IMR-90 (cell line): ENCODE results near the gene CERS1. TPM values are rescaled to one million over a fixed set of nuclear protein-coding genes. Genes with fewer than 3 reads are reported as not detected.

Source experiments
- ATAC-seq: fragments of 200-7000 bp; cut with Tn5 transposase; 2 replicates; pipeline ENCODE4 v1.9.1; 2020; ENCODE audit warnings: low read depth, mild to moderate bottlenecking, moderate library complexity
- BruUV-seq: library from RNA; stranded (reverse); fragments of 400-500 nt; replicated peaks from 2 replicates; lab custom pipeline; 2021; lab: Mats Ljungman, UMichigan
- CTCF ChIA-PET: fragments of 300-600 bp; formaldehyde crosslinking; extraction: SDS; loops from one replicate; lab custom pipeline; 2021; ENCODE audit warnings: antibody characterized with exemption; lab: Yijun Ruan, JAX
- POLR2A ChIA-PET: fragments of 300-600 bp; sonication (Branson Sonifier 250); formaldehyde crosslinking; loops from one replicate; lab custom pipeline; 2022; ENCODE audit warnings: antibody characterized with exemption; ENCODE audit not compliant: unreplicated experiment; lab: Charles Lee
- DNase-seq: peaks from one replicate; pipeline ENCODE4 v3.0.0; 2013
- H2AFZ ChIP-seq: replicated peaks from 2 replicates; pipeline ENCODE3; 2013; ENCODE audit warnings: low read length, mild to moderate bottlenecking; ENCODE audit not compliant: poor library complexity
- H2AK5ac ChIP-seq: 2 replicates; pipeline ENCODE4 v1.6.1; 2013; ENCODE audit warnings: low read depth, low read length, inconsistent platforms
- H2AK9ac ChIP-seq: replicated peaks from 2 replicates; pipeline ENCODE3; 2013; ENCODE audit warnings: mild to moderate bottlenecking, low read depth, low read length, moderate library complexity; ENCODE audit not compliant: poor library complexity
- H2BK120ac ChIP-seq: 2 replicates; pipeline ENCODE4 v1.6.1; 2013; ENCODE audit warnings: low read depth, low read length, inconsistent platforms
- H2BK15ac ChIP-seq: 3 replicates; pipeline ENCODE4 v1.6.1; 2013; ENCODE audit warnings: low read depth, low read length, inconsistent platforms
- H2BK20ac ChIP-seq: 2 replicates; pipeline ENCODE4 v1.6.1; 2013; ENCODE audit warnings: low read depth, mild to moderate bottlenecking, inconsistent platforms, low read length, moderate library complexity
- H2BK5ac ChIP-seq: 2 replicates; pipeline ENCODE4 v1.6.1; 2013; ENCODE audit warnings: mild to moderate bottlenecking, low read depth, low read length, inconsistent platforms; ENCODE audit not compliant: poor library complexity, severe bottlenecking
- H3K14ac ChIP-seq: replicated peaks from 2 replicates; pipeline ENCODE4 v1.6.1; 2013; ENCODE audit warnings: low read depth, low read length, inconsistent platforms
- H3K18ac ChIP-seq: 2 replicates; pipeline ENCODE4 v1.6.1; 2013; ENCODE audit warnings: low read depth, low read length, control low read depth
- H3K23ac ChIP-seq: 2 replicates; pipeline ENCODE4 v1.6.1; 2013; ENCODE audit warnings: low read depth, low read length, inconsistent platforms
- H3K27ac ChIP-seq: 2 replicates; pipeline ENCODE4 v1.5.1; 2013; ENCODE audit warnings: mild to moderate bottlenecking, control low read depth, low read length; ENCODE audit not compliant: insufficient read depth
- H3K27me3 ChIP-seq: 2 replicates; pipeline ENCODE4 v1.6.1; 2013; ENCODE audit warnings: low read length; ENCODE audit not compliant: control insufficient read depth, insufficient read depth
- H3K36me3 ChIP-seq: 2 replicates; pipeline ENCODE4 v1.6.1; 2013; ENCODE audit warnings: low read length, mixed read lengths; ENCODE audit not compliant: control insufficient read depth, insufficient read depth
- H3K4ac ChIP-seq: 2 replicates; pipeline ENCODE4 v1.6.1; 2013; ENCODE audit warnings: low read depth, low read length, inconsistent platforms
- H3K4me1 ChIP-seq: 2 replicates; pipeline ENCODE4 v1.6.1; 2013; ENCODE audit warnings: low read length, mixed read lengths; ENCODE audit not compliant: control insufficient read depth, insufficient read depth
- H3K4me2 ChIP-seq: 2 replicates; pipeline ENCODE4 v1.6.1; 2013; ENCODE audit warnings: low read depth, mild to moderate bottlenecking, control low read depth, low read length, moderate library complexity
- H3K4me3 ChIP-seq: 2 replicates; pipeline ENCODE4 v1.5.1; 2013; ENCODE audit warnings: low read depth, mild to moderate bottlenecking, control low read depth, low read length, moderate library complexity; ENCODE audit not compliant: insufficient read depth
- H3K56ac ChIP-seq: 2 replicates; pipeline ENCODE4 v1.6.1; 2013; ENCODE audit warnings: low read length, inconsistent platforms; ENCODE audit not compliant: insufficient read depth; ENCODE audit errors: extremely low read depth
- H3K79me1 ChIP-seq, 2 experiments: 2 replicates each; pipeline ENCODE4 v1.6.1; 2013; ENCODE audit warnings: low read length in 2 of 2, inconsistent platforms in 1 of 2, low read depth in 1 of 2
- H3K9ac ChIP-seq: 2 replicates; pipeline ENCODE4 v1.6.1; 2013; ENCODE audit warnings: low read depth, low read length, control low read depth
- H3K9me1 ChIP-seq: 2 replicates; pipeline ENCODE4 v1.6.1; 2013; ENCODE audit warnings: low read length, inconsistent platforms; ENCODE audit not compliant: insufficient read depth
- H3K9me3 ChIP-seq: 2 replicates; pipeline ENCODE4 v1.6.1; 2013; ENCODE audit warnings: low read length; ENCODE audit not compliant: control insufficient read depth, insufficient read depth
- H4K20me1 ChIP-seq: 2 replicates; pipeline ENCODE4 v1.6.1; 2013; ENCODE audit warnings: low read length, inconsistent platforms; ENCODE audit not compliant: insufficient read depth
- H4K5ac ChIP-seq: 2 replicates; pipeline ENCODE4 v1.6.1; 2013; ENCODE audit warnings: mild to moderate bottlenecking, low read depth, low read length, control low read depth
- H4K8ac ChIP-seq, 2 experiments: 2 replicates each; pipeline ENCODE4 v1.6.1; 2013; ENCODE audit warnings: low read depth in 2 of 2, low read length in 2 of 2, control low read depth in 1 of 2, inconsistent platforms in 1 of 2
- H4K91ac ChIP-seq: 2 replicates; pipeline ENCODE4 v1.6.1; 2013; ENCODE audit warnings: low read depth, low read length, inconsistent platforms; ENCODE audit not compliant: insufficient read depth
- MAZ ChIP-seq: IDR thresholded peaks from 2 replicates; pipeline ENCODE4 v1.6.1; 2012; ENCODE audit warnings: low read depth, mild to moderate bottlenecking, low read length, improper control_type of control experiment, moderate library complexity, borderline replicate concordance
- MXI1 ChIP-seq: IDR thresholded peaks from 2 replicates; pipeline ENCODE4 v1.6.1; 2012; ENCODE audit warnings: low read depth, mild to moderate bottlenecking, low read length, moderate library complexity, borderline replicate concordance
- RAD21 ChIP-seq: IDR thresholded peaks from 2 replicates; pipeline ENCODE4 v1.6.1; 2012; ENCODE audit warnings: low read length, improper control_type of control experiment
- SMC3 ChIP-seq: fragments of 150-350 bp; IDR thresholded peaks from 2 replicates; pipeline ENCODE4 v1.6.1; 2016; ENCODE audit warnings: low read depth, mild to moderate bottlenecking, antibody characterized with exemption, low read length, moderate library complexity
- WGBS, 2 experiments: methylation state at CpG; one replicate each; pipeline versions ENCODE4 v1.1.5 to v1.1.7; 2013; ENCODE audit warnings: missing lambda C conversion rate in 2 of 2; ENCODE audit not compliant: insufficient read length in 1 of 2; ENCODE audit errors: extremely low coverage in 2 of 2; 5-methylcytosine and 5-hydroxymethylcytosine counted together
- dilution Hi-C: fragments of 300-500 bp; cut with HindIII; formaldehyde crosslinking; loops from one replicate; pipeline ENCODE4 v1.14.3; 2018; ENCODE audit warnings: low sequenced_read_pairs; ENCODE audit not compliant: unreplicated experiment
- in situ Hi-C: fragments of 300-500 bp; cut with MboI; formaldehyde crosslinking; loops from 3 replicates; pipeline ENCODE4 v1.14.3; 2019; ENCODE audit warnings: low sequenced_read_pairs, inconsistent platforms, mixed read lengths
- intact Hi-C: fragments of 100-400 bp; cut with micrococcal nuclease; formaldehyde crosslinking; loops from 2 replicates; pipeline ENCODE4 v1.10.0; 2022
- polyA plus RNA-seq, 3 experiments: library from polyadenylated mRNA; depleted of rRNA; stranded (reverse); fragments of >200 nt; gene quantifications; 2 replicates each; pipeline ENCODE4 v1.2.3, GENCODE V29; 2012; ENCODE audit warnings: low replicate concordance in 1 of 3
- total RNA-seq: library from RNA; depleted of rRNA; stranded (reverse); fragments of >200 nt; gene quantifications from 2 replicates; pipeline ENCODE4 v1.2.3, GENCODE V29; 2012
- TF ChIP-seq, protein P1 (sequence below): fragments of 150-350 bp; IDR thresholded peaks from 2 replicates; pipeline ENCODE4 v1.6.1; 2017; ENCODE audit warnings: mild to moderate bottlenecking, antibody characterized with exemption, low read length, low read depth

CERS1 gene
- total and polyA plus RNA-seq, 2 of the 4 experiments (the other 2 are of a cell fraction): 0.90 to 4.3 TPM

- Histone ChIP-seq H2BK15ac (peak overlapping the region; percentile 56; the same call in 2 of the 3 replicates), H3K9ac (peak overlapping the region; percentile 92), H2BK20ac (no peak overlapping the region), H3K4me2 (peak overlapping the region; percentile 91), H4K5ac (peak overlapping the region; percentile 54), H3K4me3 (peak overlapping the region; percentile 73), H3K14ac (peak overlapping the region; percentile 98), H3K4me1 (peaks cover 6% of the 10 kb centered on the region), H2AK9ac (peak overlapping the region; percentile 99), H3K9me1 (peaks cover 10% of the 10 kb centered on the region), H3K23ac (peak overlapping the region; percentile 98), H4K91ac (peak overlapping the region; percentile 85), H2AK5ac (peak overlapping the region; percentile 96), H3K79me1 (peaks cover 13 to 43% of the 10 kb centered on the region in 2 experiments), H3K27me3 (no peaks in the 10 kb centered on the region), H3K56ac (peak overlapping the region; percentile 90), H2AFZ (peak overlapping the region; percentile 92), H2BK5ac (peak overlapping the region; percentile 73), H2BK120ac (peak overlapping the region; percentile 48), H3K27ac (peak overlapping the region; percentile 74), H4K8ac (peak overlapping the region; percentile 75 to 91), H3K9me3 (no peaks in the 10 kb centered on the region), H3K18ac (peak overlapping the region; percentile 76), H4K20me1 (peaks cover 16% of the 10 kb centered on the region; the same call in 1 of the 2 replicates), H3K36me3 (peaks cover 18% of the 10 kb centered on the region), H3K4ac (peak overlapping the region; percentile 82)
- intact Hi-C loops: loop anchor here (1.0 kb wide), 1 partner anchor 46 kb away; no protein-coding TSS in a partner anchor
- 1% methylated on average over 18 of the region's 47 CpGs; no CpG with 5 or more reads in 1 of the 2 experiments for WGBS, 2 experiments
- dilution Hi-C loops: no loop called here
- ChIA-PET POLR2A (no interaction called here), CTCF (no interaction called here)
- BruUV-seq: no TSS peak
- peak; percentile 62 for ATAC-seq
- peak; percentile 51; the same call in 1 of the 2 replicates for TF ChIP-seq MAZ
- TF ChIP-seq, protein P1, sequence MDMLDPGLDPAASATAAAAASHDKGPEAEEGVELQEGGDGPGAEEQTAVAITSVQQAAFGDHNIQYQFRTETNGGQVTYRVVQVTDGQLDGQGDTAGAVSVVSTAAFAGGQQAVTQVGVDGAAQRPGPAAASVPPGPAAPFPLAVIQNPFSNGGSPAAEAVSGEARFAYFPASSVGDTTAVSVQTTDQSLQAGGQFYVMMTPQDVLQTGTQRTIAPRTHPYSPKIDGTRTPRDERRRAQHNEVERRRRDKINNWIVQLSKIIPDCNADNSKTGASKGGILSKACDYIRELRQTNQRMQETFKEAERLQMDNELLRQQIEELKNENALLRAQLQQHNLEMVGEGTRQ: no peak
- TF ChIP-seq MXI1: peak; percentile 23; the same call in 1 of the 2 replicates
- TF ChIP-seq SMC3: no peak
- TF ChIP-seq RAD21: no peak
- in situ Hi-C loops: loop anchor here (5.0 kb wide), 1 partner anchor 47 kb away; no protein-coding TSS in a partner anchor
- DNase-seq: peak; percentile 46
Observed at GRCh38 chr19:18939922-18940768, 44.2 kb upstream of the CERS1 start.
